Measurements from ENCODE around the gene NPHP4.

NPHP4 gene

GRCh38 chr1:5953386-5953785 is 38.8 kb downstream of the NPHP4 start:
- Histone ChIP-seq H3K4me1 (ENCODE audit: control insufficient read depth, insufficient read depth, low read length) (no peaks in the 10 kb centered on the region), H3K36me3 (ENCODE audit: control insufficient read depth, insufficient read depth, low read length) (no peaks in the 10 kb centered on the region), H3K27ac (ENCODE audit: low read depth, low read length) (no peak overlapping the region), H3K27me3 (ENCODE audit: control insufficient read depth, insufficient read depth, low read length) (no peaks in the 10 kb centered on the region), H3K4me3 (ENCODE audit: low read length) (no peak overlapping the region), H3K9ac (ENCODE audit: low read length) (no peak overlapping the region)

GRCh38 chr1:5951846-5952410 is 40.3 kb downstream of the NPHP4 start:
- Histone ChIP-seq H3K36me3 (ENCODE audit: control insufficient read depth, insufficient read depth, low read length) (peaks cover 3% of the 10 kb centered on the region), H3K4me1 (ENCODE audit: control insufficient read depth, insufficient read depth, low read length) (no peaks in the 10 kb centered on the region), H3K4me3 (ENCODE audit: low read length) (no peak overlapping the region), H3K27me3 (ENCODE audit: control insufficient read depth, insufficient read depth, low read length) (no peaks in the 10 kb centered on the region), H3K9ac (ENCODE audit: low read length) (no peak overlapping the region), H3K27ac (ENCODE audit: low read depth, low read length) (no peak overlapping the region)

DNA sequence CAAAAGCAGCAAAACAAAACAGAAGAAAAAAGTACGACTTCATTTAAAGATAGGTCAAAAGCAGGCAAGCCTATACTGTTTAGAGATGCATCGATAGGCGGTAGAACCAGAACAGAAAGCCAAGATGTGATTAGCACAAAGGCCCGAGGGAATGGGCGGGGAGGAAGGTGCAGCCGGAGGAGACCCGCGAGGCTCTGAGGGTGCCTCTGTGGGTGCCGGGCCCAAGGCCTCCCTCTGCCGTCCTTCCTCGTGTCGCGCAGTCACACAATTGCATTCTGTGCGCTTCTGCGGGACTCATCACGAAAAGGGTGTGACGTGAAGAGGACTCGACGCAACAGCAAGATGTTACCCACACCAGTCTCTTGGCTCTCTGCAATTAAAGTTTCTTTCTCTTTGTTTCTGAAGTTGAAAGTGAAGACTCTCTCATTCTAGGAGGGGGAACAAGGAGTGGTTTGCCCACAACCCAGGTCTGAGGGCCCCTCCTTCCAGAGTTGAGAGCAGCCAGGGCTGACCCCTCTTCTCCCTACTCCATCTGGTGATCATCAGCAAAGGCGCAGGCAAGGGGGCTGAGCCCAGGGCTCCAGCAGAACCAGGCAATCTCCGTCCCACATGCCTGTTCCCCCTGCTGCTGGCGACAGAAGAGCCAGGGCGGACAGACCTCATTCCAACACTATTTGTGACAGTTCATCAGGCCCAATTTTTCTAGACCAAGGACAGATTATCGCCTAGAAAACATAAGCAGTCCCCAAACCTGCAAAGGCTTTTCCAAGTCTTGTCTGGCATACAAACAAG is 41.0 kb downstream of the NPHP4 start:
- no peak overlapping the region for H3K27ac ChIP-seq (ENCODE audit: low read depth, low read length)
- no peaks in the 10 kb centered on the region for H3K4me1 ChIP-seq (ENCODE audit: control insufficient read depth, insufficient read depth, low read length)
- H3K4me3 ChIP-seq (ENCODE audit: low read length), result no peak overlapping the region
- H3K9ac ChIP-seq (ENCODE audit: low read length), result no peak overlapping the region
- no peaks in the 10 kb centered on the region for H3K27me3 ChIP-seq (ENCODE audit: control insufficient read depth, insufficient read depth, low read length)
- peaks cover 7% of the 10 kb centered on the region for H3K36me3 ChIP-seq (ENCODE audit: control insufficient read depth, insufficient read depth, low read length)

DNA sequence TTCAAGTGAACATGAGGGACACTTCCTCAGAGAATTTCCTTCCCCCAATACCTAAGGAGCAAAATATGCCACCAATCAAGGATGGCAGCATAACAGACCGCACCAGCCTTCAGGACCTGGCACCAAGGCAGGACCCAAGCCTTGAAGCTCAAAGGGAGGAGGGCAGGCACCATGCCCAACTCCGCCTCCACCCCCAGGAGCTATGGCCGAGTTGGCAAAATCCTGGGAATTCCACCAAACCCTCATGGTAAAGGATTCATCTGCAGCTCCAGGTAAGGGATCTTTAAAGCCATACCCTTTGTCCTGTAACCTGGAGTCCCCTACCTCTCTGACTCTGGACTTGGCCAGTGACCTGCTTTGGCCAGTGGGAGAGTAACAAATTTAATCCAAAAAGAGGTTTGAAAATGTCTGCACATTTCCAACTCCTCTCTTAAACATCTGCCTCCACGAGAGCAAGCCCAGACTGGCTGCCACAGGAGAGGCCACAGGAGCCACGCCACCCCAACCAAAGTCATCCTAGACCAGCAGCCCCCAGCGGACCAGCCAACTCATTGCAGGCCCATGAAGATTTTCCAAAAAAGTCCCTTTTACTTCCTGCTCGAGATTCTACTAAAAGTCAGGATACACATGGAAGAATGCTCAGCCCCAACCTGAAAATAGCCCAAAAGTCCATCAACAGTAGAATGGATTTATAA is 41.9 kb downstream of the NPHP4 start:
- no peak overlapping the region for H3K27ac ChIP-seq (ENCODE audit: low read depth, low read length)
- H3K9ac ChIP-seq (ENCODE audit: low read length), result no peak overlapping the region
- no peak overlapping the region for H3K4me3 ChIP-seq (ENCODE audit: low read length)
- H3K4me1 ChIP-seq (ENCODE audit: control insufficient read depth, insufficient read depth, low read length), result no peaks in the 10 kb centered on the region
- no peaks in the 10 kb centered on the region for H3K27me3 ChIP-seq (ENCODE audit: control insufficient read depth, insufficient read depth, low read length)
- peaks cover 7% of the 10 kb centered on the region for H3K36me3 ChIP-seq (ENCODE audit: control insufficient read depth, insufficient read depth, low read length)

DNA sequence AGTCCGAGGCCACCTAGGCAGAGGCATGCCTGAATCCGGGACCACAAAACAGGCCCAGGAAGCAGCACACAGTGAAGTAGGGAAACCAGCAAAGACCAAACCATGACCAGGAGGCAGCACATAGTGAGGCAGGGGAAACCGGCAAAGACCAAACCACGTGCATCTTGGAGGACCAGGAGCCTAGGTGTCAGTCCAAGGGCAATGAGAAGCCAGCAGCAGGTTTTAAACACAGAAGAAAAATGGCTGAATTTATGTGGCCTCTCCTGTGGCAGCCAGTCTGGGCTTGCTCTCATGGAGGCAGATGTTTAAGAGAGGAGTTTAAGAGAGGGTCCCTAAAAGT is 42.5 kb downstream of the NPHP4 start:
- Histone ChIP-seq H3K27ac (ENCODE audit: low read depth, low read length) (no peak overlapping the region), H3K4me3 (ENCODE audit: low read length) (no peak overlapping the region), H3K4me1 (ENCODE audit: control insufficient read depth, insufficient read depth, low read length) (no peaks in the 10 kb centered on the region), H3K9ac (ENCODE audit: low read length) (no peak overlapping the region), H3K36me3 (ENCODE audit: control insufficient read depth, insufficient read depth, low read length) (peaks cover 7% of the 10 kb centered on the region), H3K27me3 (ENCODE audit: control insufficient read depth, insufficient read depth, low read length) (no peaks in the 10 kb centered on the region)

GRCh38 chr1:5949085-5949760 is 43.0 kb downstream of the NPHP4 start:
- Histone ChIP-seq H3K4me3 (ENCODE audit: low read length) (no peak overlapping the region), H3K27ac (ENCODE audit: low read depth, low read length) (no peak overlapping the region), H3K27me3 (ENCODE audit: control insufficient read depth, insufficient read depth, low read length) (no peaks in the 10 kb centered on the region), H3K9ac (ENCODE audit: low read length) (no peak overlapping the region), H3K36me3 (ENCODE audit: control insufficient read depth, insufficient read depth, low read length) (peaks cover 7% of the 10 kb centered on the region), H3K4me1 (ENCODE audit: control insufficient read depth, insufficient read depth, low read length) (no peaks in the 10 kb centered on the region)

DNA sequence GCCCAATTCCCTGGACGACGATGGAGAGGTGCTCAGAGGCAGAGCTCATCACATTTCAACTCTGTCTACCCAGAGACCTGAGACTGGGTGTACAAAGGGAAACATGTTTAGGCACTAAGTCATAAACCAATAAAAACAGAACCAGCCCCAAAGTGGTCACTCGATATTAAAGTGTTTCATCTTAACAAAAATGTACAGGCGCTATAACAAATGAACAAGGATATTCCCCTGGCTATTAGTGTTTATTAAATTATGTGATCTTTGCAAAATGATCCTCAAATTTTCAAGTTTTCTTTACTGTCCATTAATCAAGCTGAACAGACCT is 43.6 kb downstream of the NPHP4 start:
- H3K4me3 ChIP-seq (ENCODE audit: low read length), result no peak overlapping the region
- no peak overlapping the region for H3K27ac ChIP-seq (ENCODE audit: low read depth, low read length)
- peaks cover 7% of the 10 kb centered on the region for H3K36me3 ChIP-seq (ENCODE audit: control insufficient read depth, insufficient read depth, low read length)
- H3K27me3 ChIP-seq (ENCODE audit: control insufficient read depth, insufficient read depth, low read length), result no peaks in the 10 kb centered on the region
- H3K4me1 ChIP-seq (ENCODE audit: control insufficient read depth, insufficient read depth, low read length), result no peaks in the 10 kb centered on the region
- no peak overlapping the region for H3K9ac ChIP-seq (ENCODE audit: low read length)

- H3K27me3 ChIP-seq (ENCODE audit: control insufficient read depth, insufficient read depth, low read length), result no peaks in the 10 kb centered on the region
- H3K27ac ChIP-seq (ENCODE audit: low read depth, low read length), result no peak overlapping the region
- H3K9ac ChIP-seq (ENCODE audit: low read length), result no peak overlapping the region
- H3K4me1 ChIP-seq (ENCODE audit: control insufficient read depth, insufficient read depth, low read length), result no peaks in the 10 kb centered on the region
- no peak overlapping the region for H3K4me3 ChIP-seq (ENCODE audit: low read length)
- peaks cover 7% of the 10 kb centered on the region for H3K36me3 ChIP-seq (ENCODE audit: control insufficient read depth, insufficient read depth, low read length)
These were observed 44.1 kb downstream of the NPHP4 start for GRCh38 chr1:5947978-5948680.

- Histone ChIP-seq H3K36me3 (ENCODE audit: control insufficient read depth, insufficient read depth, low read length) (peaks cover 7% of the 10 kb centered on the region), H3K4me1 (ENCODE audit: control insufficient read depth, insufficient read depth, low read length) (no peaks in the 10 kb centered on the region), H3K27ac (ENCODE audit: low read depth, low read length) (no peak overlapping the region), H3K27me3 (ENCODE audit: control insufficient read depth, insufficient read depth, low read length) (no peaks in the 10 kb centered on the region), H3K4me3 (ENCODE audit: low read length) (no peak overlapping the region), H3K9ac (ENCODE audit: low read length) (no peak overlapping the region)
These were observed 45.0 kb downstream of the NPHP4 start for GRCh38 chr1:5947071-5947821.

DNA sequence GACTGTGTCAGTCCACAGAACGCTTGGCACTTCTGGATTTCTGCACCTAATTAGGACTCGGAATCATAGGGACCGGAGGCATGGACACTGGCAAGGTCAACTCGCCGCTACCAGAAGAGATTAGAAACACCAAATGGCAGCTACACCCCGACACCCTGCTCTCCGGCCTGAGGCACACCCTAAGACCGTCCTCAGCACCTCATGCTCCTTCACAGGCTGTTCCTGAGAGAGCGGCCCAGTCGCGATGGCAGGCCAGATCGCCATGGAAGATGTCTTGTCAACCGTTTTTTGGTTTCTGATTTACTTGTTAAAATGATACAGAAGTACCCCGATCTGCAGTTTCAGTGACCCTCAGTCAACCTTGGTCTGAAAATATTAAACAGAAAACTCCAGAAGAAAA is 46.8 kb downstream of the NPHP4 start:
- no peak overlapping the region for H3K9ac ChIP-seq (ENCODE audit: low read length)
- H3K27ac ChIP-seq (ENCODE audit: low read depth, low read length), result no peak overlapping the region
- H3K27me3 ChIP-seq (ENCODE audit: control insufficient read depth, insufficient read depth, low read length), result no peaks in the 10 kb centered on the region
- H3K4me1 ChIP-seq (ENCODE audit: control insufficient read depth, insufficient read depth, low read length), result no peaks in the 10 kb centered on the region
- no peak overlapping the region for H3K4me3 ChIP-seq (ENCODE audit: low read length)
- H3K36me3 ChIP-seq (ENCODE audit: control insufficient read depth, insufficient read depth, low read length), result peaks cover 7% of the 10 kb centered on the region

DNA sequence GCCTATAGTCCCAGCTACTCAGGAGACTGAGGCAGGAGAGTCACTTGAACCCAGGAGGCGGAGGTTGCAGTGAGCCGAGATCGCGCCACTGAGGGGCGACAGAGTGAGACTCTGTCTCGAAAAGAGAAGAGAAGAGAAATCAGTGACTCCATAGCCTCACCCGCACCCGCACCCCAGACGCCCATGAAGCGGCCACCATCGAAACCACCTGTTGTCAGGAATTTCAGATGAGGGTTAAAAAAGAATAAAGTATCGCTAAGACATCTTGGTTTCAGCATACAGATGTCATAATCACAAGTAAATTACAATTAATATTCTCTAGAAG is 47.4 kb downstream of the NPHP4 start:
- no peaks in the 10 kb centered on the region for H3K27me3 ChIP-seq (ENCODE audit: control insufficient read depth, insufficient read depth, low read length)
- H3K4me3 ChIP-seq (ENCODE audit: low read length), result no peak overlapping the region
- H3K9ac ChIP-seq (ENCODE audit: low read length), result no peak overlapping the region
- H3K27ac ChIP-seq (ENCODE audit: low read depth, low read length), result no peak overlapping the region
- H3K36me3 ChIP-seq (ENCODE audit: control insufficient read depth, insufficient read depth, low read length), result peaks cover 7% of the 10 kb centered on the region
- no peaks in the 10 kb centered on the region for H3K4me1 ChIP-seq (ENCODE audit: control insufficient read depth, insufficient read depth, low read length)

Data from rectal smooth muscle tissue (tissue), 1 donor.